Posterior cingulate gyrus (tissue), 11 donors: ENCODE data around the gene CSTA.
A peak's percentile ranks its signal among the peaks of the same experiment; 100 is the strongest.

Experiments used
- DNase-seq, 10 donors: peaks; one replicate each; pipeline versions ENCODE4 v3.0.0 to v3.0.0-alpha.2; 2020 to 2021; ENCODE audit warnings: mixed read lengths in 3 of 10
- intact Hi-C: fragments of 100-400 bp; cut with DNase I; formaldehyde crosslinking; loops from one replicate; pipeline ENCODE4 v1.15.1; 2023

Gene CSTA

DNA sequence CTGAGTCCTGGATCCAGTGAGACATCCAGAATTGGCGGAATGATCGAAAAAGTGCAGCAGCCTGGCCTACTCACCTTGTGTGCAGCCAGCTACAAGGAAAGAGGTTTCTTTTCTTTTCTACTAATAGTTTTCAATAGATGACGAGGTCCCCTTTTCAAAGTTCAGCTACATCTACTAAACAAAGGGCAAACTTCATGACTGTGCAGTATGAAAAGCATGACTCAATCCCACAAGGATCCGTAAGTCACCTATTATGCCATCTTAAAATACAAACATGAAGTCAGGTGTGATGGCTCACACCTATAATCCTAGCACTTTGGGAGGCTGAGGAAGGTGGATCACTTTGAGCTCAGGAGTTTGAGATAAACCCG, 41.3 kb downstream of the CSTA start:
- no peak for DNase-seq
- intact Hi-C loops: no loop called here

DNA sequence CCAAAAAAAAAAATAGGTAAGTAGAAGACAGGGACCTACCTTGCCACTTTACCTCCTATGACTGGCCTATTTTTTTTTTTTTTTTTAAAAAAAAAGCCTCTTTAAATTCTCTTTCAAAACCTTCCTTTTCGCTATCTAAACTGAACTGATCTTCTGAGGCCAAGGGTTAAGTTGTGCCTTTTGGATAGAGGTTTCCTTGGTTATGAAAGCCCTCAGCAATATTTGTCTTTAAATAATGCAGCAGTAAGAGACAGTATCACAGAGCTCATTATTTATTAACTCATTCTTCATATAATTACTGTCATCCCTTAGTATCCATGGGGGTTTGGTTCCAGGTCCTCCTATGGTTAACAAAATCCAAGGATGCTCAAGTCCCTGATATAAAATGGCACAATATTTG, 49.0 kb downstream of the CSTA start:
- no peak for DNase-seq
- intact Hi-C loops: no loop called here

DNA sequence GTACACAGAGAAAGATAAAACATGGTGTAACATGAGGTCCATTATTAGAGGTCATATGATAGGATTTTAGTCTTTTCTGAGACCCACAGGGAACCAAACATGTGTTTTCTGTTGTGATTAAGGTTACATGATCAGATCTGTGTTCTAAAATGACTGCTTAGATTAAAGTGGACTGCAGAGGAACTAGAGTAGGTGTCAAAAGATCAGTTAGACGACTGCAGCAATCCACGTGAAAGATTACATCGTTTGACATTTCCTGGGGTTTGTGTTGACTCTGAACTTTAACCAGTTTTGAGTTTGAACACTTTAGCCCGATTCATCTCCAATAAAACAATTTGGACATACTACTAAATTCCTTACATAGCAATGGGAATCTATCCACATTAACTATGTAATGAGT, 52.9 kb downstream of the CSTA start:
- DNase-seq: no peak
- intact Hi-C loops: no loop called here

DNA sequence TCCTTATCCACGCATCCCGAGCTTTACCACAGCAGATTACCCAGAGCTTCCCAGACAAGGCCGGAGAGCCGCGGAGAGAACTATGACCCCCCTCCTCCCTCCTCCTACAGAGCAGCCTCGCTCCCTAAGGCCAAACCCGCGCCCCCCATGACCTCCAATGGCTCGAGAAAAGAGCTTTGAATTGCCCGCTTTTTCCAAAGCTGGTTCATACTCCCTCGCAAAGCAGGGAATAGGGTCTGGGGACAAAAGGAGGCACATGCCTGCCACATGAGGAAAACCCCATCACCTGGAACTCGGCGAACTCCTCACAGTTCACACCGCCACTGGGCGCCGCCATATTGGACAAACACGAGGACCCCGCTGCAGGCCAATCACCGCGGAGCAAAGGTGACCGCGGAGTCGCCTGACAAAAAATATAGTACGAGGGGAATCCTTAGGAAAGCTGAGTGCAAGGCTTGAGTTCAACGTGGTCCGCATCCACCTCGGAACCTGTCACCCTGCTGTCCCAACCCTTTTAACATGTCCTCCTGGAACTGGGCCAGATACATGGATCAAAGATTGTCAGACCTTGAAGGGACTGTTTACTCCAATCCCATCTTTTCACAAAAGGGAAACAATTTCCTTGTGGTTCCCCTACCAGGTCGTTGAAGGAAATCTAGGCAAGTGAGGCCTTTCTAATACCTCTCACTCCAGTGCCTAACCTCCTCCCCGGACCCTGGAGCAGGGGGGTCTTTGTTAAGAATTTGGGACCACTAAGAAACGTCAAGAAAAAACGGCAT, 58.0 kb downstream of the CSTA start, which contains the start of gene MIX23:
MIX23 (minus strand) TSS at position 344 of the 779 bp plus-strand sequence; CDS start at position 337, 7 bp downstream.
- intact Hi-C loops: loop anchor here (5.0 to 10.0 kb wide), 3 partner anchors 34 to 546 kb away; partner anchors contain the start of genes EAF2, IQCB1, KPNA1 and WDR5B
- peak; percentile 78 to 97 (median 86) for DNase-seq

DNA sequence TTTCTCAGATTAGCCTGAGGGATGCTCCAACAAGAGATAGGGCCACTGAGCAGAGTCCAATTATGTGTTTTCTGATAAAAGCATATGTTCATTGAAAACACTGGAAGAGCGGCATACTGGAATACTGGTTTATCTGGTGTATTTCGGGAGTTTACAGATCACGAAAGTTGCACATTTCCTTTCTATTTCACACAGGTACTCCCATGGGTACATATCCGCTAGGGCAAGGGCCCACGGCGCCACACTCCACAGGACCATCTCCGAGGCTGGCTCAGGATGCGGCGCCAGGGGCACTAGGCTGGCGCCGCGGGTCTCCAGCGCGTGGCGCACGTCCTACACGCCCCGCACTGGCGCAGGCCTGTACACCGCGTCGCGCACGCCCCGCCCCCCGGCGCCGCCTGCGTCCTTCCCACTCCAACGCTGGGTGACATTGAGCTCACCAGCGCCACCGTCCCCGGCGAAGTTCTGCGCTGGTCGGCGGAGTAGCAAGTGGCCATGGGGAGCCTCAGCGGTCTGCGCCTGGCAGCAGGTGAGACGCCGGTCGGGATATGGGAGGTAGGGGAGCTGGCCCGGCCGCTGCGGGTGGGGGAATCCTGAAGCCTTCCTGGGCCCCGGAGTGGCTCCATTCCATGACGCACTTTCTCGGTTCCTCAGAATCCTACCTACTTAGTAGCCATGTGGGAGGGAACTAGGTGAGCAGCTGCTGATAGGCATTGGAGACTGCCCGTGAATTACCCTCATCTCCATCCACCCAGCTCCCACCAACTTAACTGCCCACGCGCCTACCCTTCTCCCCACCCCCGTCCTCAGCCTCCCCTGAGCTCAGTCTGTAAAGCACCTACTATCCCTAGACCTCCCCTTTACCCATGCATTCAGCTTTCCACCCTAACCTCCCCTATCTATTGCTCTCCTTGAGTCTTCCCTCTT, 59.0 kb downstream of the CSTA start, which contains the start of gene FAM162A:
FAM162A (plus strand) TSS at position 412 of the 927 bp plus-strand sequence; CDS start at position 496, 84 bp downstream.
- DNase-seq: peak; percentile 89 to 99 (median 95)
- intact Hi-C loops: loop anchor here (2.0 to 10.0 kb wide), 4 partner anchors 33 to 837 kb away; partner anchors contain the start of genes EAF2, IQCB1, KPNA1 and WDR5B

DNA sequence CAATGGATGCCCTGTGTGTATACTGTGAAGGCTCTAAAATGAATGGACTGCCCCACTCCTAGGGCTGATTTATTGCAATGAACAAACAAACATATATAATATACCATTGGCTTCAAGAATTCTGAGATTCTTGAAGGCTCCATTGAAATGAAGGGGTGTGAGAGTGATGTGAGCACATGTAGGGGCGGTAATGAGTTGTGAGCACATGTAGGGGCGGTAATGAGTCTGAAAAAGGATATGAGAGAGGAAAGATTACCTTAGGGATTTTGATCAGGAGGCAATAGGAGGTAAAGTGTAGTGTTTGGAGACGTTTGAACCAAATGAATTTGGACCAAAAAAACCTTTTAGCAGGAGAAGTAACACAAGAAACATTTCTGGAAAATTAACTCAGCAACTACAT, 62.7 kb downstream of the CSTA start:
- no peak for DNase-seq
- intact Hi-C loops: loop anchor here (10.0 kb wide), 1 partner anchor 127 kb away; the partner anchor contains the start of gene KPNA1

DNA sequence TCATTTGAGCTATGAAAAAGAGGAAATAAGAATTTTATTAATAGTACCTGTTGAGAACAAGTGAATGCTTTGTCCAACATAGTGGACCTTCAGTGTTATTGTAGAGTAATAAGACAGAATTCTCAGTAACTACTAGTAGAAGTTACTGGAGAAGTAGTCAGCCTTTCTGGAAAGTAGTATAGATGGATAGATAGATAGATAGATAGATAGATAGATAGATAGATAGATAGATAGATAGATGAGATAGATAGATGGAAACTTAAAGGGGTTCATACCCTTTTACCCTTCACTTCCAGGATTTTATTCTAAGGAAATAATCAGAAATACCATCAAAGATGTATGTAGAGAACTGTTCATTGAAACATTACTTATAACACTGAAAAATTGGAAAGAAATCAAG, 64.1 kb downstream of the CSTA start:
- intact Hi-C loops: loop anchor here (10.0 kb wide), 1 partner anchor 126 kb away; the partner anchor contains the start of gene KPNA1
- no peak for DNase-seq

DNA sequence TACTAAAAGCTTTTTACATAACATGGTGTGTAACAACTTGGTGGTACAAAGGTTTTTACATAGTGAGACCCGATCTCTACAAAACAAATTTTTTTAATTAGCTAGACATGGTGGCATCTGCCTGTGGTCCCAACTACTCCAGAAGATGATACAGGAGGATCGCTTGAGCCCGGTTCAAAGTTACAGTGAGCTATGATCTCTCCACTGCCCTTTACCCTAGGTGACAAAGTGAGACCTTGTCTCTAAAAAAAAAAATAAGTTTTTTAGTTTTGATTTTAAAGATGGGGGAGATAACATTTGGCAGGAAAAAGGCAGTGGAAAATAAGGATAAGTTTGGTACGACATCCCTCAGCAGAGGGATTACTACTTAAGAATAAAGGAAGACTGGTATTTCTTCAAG, 64.8 kb downstream of the CSTA start:
- no peak for DNase-seq
- intact Hi-C loops: loop anchor here (10.0 kb wide), 1 partner anchor 125 kb away; the partner anchor contains the start of gene KPNA1

DNA sequence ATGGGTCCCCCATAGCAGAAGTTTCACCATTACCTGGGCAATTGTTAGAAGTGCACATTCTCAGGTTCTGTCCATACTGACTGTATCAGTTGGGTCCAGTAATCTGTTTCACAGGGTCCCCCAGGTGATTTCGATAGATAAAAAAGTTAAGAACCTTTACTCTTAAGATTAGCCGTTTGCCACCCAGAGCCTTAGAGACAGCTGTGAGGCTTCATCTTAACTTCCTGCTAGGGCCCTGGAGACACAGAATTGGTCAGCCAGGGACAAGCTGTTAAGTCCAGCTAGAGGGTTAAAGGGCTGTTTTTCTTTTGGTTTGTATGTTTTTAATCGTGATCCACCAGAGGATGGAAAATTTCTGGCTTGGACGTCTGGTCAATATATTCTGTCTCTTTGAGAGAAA, 65.6 kb downstream of the CSTA start:
- intact Hi-C loops: no loop called here
- no peak for DNase-seq
